K562 (cell line): ENCODE results near the gene KCTD13. TPM values are rescaled to one million over a fixed set of nuclear protein-coding genes. Genes with fewer than 3 reads are reported as not detected.

Source experiments
- ATAC-seq: fragments of 200-7000 bp; cut with Tn5 transposase; 3 replicates; pipeline ENCODE4 v1.9.1; 2020; ENCODE audit warnings: moderate library complexity
- BruUV-seq: library from RNA; stranded (reverse); fragments of 400-500 nt; replicated peaks from 2 replicates; lab custom pipeline; 2021; lab: Mats Ljungman, UMichigan
- CTCF ChIA-PET: fragments of 300-600 bp; formaldehyde crosslinking; extraction: SDS; loops from one replicate; lab custom pipeline; 2021; ENCODE audit warnings: low intra/inter-chr PET ratio; lab: Yijun Ruan, JAX
- POLR2A ChIA-PET: fragments of 300-600, 350-650 bp; sonication (Branson Sonifier 250); formaldehyde crosslinking; extraction: SDS; loops from one replicate; lab custom pipeline; 2021; ENCODE audit warnings: antibody characterized with exemption, inconsistent platforms; lab: Yijun Ruan, JAX
- DNase-seq, 4 experiments: peaks; one replicate each; pipeline versions ENCODE4 v3.0.0 to v3.0.0-alpha.2; 2011 to 2018; ENCODE audit warnings: low spot score in 3 of 4, mixed read lengths in 3 of 4; ENCODE audit errors: extremely low read depth in 1 of 4
- FAIRE-seq: peaks from 2 replicates; lab custom pipeline; 2011; peaks lifted over from hg19 to GRCh38; lab: Jason Lieb, UNC
- H2AFZ ChIP-seq: 2 replicates; pipeline ENCODE4 v1.6.0; 2011; ENCODE audit warnings: low read depth, low read length, control low read depth, inconsistent platforms
- H3K27ac ChIP-seq: fragments of 200-600 bp; 3 replicates; pipeline ENCODE4 v1.8.0; 2011; ENCODE audit warnings: low read depth, mild to moderate bottlenecking, control low read depth, inconsistent platforms, low read length, moderate library complexity, mixed read lengths; ENCODE audit errors: extremely low read depth
- H3K27me3 ChIP-seq, 2 experiments: fragments of 300-600 bp in 1 of 2; 2 replicates in 1 of 2; 3 replicates in 1 of 2; pipeline versions ENCODE4 v1.6.0 to v1.8.0; 2011; ENCODE audit warnings: inconsistent platforms in 2 of 2, low read length in 2 of 2, mild to moderate bottlenecking in 1 of 2, mixed read lengths in 1 of 2, moderate library complexity in 1 of 2; ENCODE audit not compliant: control insufficient read depth in 2 of 2, insufficient read depth in 2 of 2
- H3K36me3 ChIP-seq: fragments of 300-600 bp; 3 replicates; pipeline ENCODE4 v1.8.0; 2011; ENCODE audit warnings: mild to moderate bottlenecking, low read length, inconsistent platforms; ENCODE audit not compliant: control insufficient read depth, insufficient read depth
- H3K4me1 ChIP-seq, 2 experiments: fragments of 200-600 bp in 1 of 2; replicated peaks in 1 of 2; 2 replicates in 1 of 2; 3 replicates in 1 of 2; pipeline versions ENCODE4 v1.5.1 to v1.8.0; 2011; ENCODE audit warnings: inconsistent platforms in 2 of 2, low read length in 2 of 2, mild to moderate bottlenecking in 1 of 2, mixed read lengths in 1 of 2, moderate library complexity in 1 of 2; ENCODE audit not compliant: control insufficient read depth in 2 of 2, insufficient read depth in 2 of 2
- H3K4me2 ChIP-seq: 2 replicates; pipeline ENCODE4 v1.6.1; 2011; ENCODE audit warnings: low read length, control low read depth, inconsistent platforms, mixed read lengths; ENCODE audit not compliant: insufficient read depth
- H3K4me3 ChIP-seq: fragments of 200-600 bp; sonication (generic), shearing (Covaris generic); 2 replicates; pipeline ENCODE4 v1.5.1; 2016; ENCODE audit warnings: control low read depth, inconsistent platforms
- H3K79me2 ChIP-seq: fragments of 200-600 bp; 3 replicates; pipeline ENCODE4 v1.8.0; 2011; ENCODE audit warnings: low read length, inconsistent platforms; ENCODE audit not compliant: control insufficient read depth, insufficient read depth
- H3K9ac ChIP-seq, 2 experiments: 2 replicates each; pipeline versions ENCODE4 v1.6.0 to v1.6.1; 2011; ENCODE audit warnings: low read depth in 2 of 2, low read length in 2 of 2, control low read depth in 1 of 2, inconsistent platforms in 1 of 2, mild to moderate bottlenecking in 1 of 2, mixed read lengths in 1 of 2; ENCODE audit not compliant: insufficient read depth in 1 of 2
- H3K9me1 ChIP-seq: one replicate; pipeline ENCODE4 v1.6.0; 2011; ENCODE audit warnings: inconsistent platforms, mild to moderate bottlenecking, low read length, moderate library complexity; ENCODE audit not compliant: control insufficient read depth, insufficient read depth
- H3K9me3 ChIP-seq: replicated peaks from 2 replicates; pipeline ENCODE4 v1.5.1; 2011; ENCODE audit warnings: low read depth, low read length, inconsistent platforms; ENCODE audit not compliant: control insufficient read depth, insufficient read depth
- H4K20me1 ChIP-seq: replicated peaks from 2 replicates; pipeline ENCODE4 v1.6.1; 2011; ENCODE audit warnings: low read length, inconsistent platforms, mixed read lengths; ENCODE audit not compliant: control insufficient read depth, insufficient read depth
- AFF1 ChIP-seq, 2 experiments: fragments of 450-650 bp; IDR thresholded peaks; 2 replicates each; pipeline ENCODE4 v1.6.1; 2018; ENCODE audit warnings: mild to moderate bottlenecking in 2 of 2, low read depth in 1 of 2; ENCODE audit not compliant: partially characterized antibody in 2 of 2
- KLF1 ChIP-seq: fragments of 450-650 bp; IDR thresholded peaks from 2 replicates; pipeline ENCODE4 v1.6.1; 2016; ENCODE audit warnings: missing genetic modification characterization, missing compliant biosample characterization
- MEF2A ChIP-seq: IDR thresholded peaks from 2 replicates; pipeline ENCODE4 v1.6.1; 2011; ENCODE audit warnings: low read depth, mild to moderate bottlenecking, low read length, moderate library complexity; ENCODE audit not compliant: control insufficient read depth
- ZNF696 ChIP-seq: fragments of 250-450 bp; sonication (Bioruptor Pico); conservative IDR thresholded peaks from 2 replicates; pipeline ENCODE4 v1.4.0; 2020; ENCODE audit warnings: mild to moderate bottlenecking, moderate library complexity
- WGBS: fragments of 100-300 bp; shearing (Covaris generic); methylation state at CpG from one replicate; pipeline ENCODE4 v1.1.6; 2016; ENCODE audit warnings: low coverage, mixed read lengths; ENCODE audit not compliant: insufficient coverage; ENCODE audit errors: missing lambda C conversion rate; 5-methylcytosine and 5-hydroxymethylcytosine counted together
- in situ Hi-C: fragments of 300-500 bp; cut with MboI; formaldehyde crosslinking; loops from 4 replicates; pipeline ENCODE4 v1.15.0; 2018; ENCODE audit warnings: inconsistent platforms, mixed read lengths
- intact Hi-C: fragments of 100-400 bp; cut with micrococcal nuclease; formaldehyde crosslinking; loops from 2 replicates; pipeline ENCODE4 v1.14.2; 2022
- polyA plus RNA-seq, 8 experiments: library from polyadenylated mRNA; depleted of rRNA in 4 of 8; stranded (reverse) in 5 of 8; unstranded in 3 of 8; fragments of >200 nt; fragmentation: Nextera tagmentation in 2 of 8; fragmentation: Illumina TruSeq in 1 of 8; extraction: Ambion mirVana in 2 of 8; extraction: Trizol in 1 of 8; gene quantifications; 2 replicates each; pipeline versions ENCODE4 v1.2.1 to v1.2.3, GENCODE V29; 2011 to 2014; ENCODE audit warnings: inconsistent platforms in 1 of 8, missing spikeins in 1 of 8
- total RNA-seq, 7 experiments: library from RNA; depleted of rRNA in 6 of 7; stranded (reverse); fragments of >200 nt in 6 of 7; fragmentation: Illumina TruSeq in 2 of 7; extraction: Trizol in 2 of 7; gene quantifications; 2 replicates each; pipeline versions ENCODE4 v1.2.1 to v1.2.3, GENCODE V29; 2011 to 2021; ENCODE audit warnings: low replicate concordance in 1 of 7

Gene KCTD13
- total and polyA plus RNA-seq, 9 of the 15 experiments (the other 6 are each of a cell fraction or from before 2014, with no cell fraction given) = 1.0 to 20.6 (median 9.8) TPM

GRCh38 chr16:29903590-29903989 is 22.4 kb downstream of the KCTD13 start:
- H3K4me2 ChIP-seq = no peak overlapping the region
- no TSS peak for BruUV-seq
- H3K9ac ChIP-seq = no peak overlapping the region
- POLR2A ChIA-PET = interaction anchor here (0.6 kb wide), 1 partner anchor 71 kb away, joined by 3 read pairs; no protein-coding TSS in a partner anchor
- H3K27ac ChIP-seq = no peak overlapping the region
- peaks cover 0 to 41% of the 10 kb centered on the region in 2 experiments; a peak in 3 of 5 replicates for H3K4me1 ChIP-seq
- H2AFZ ChIP-seq = no peak overlapping the region
- no peaks in the 10 kb centered on the region for H3K9me3 ChIP-seq
- H3K9me1 ChIP-seq = peaks cover 3% of the 10 kb centered on the region
- TF ChIP-seq KLF1 (tag) (no peak), AFF1 (IDR thresholded peaks at IDR 0.05; ENCODE audit: low read depth in 1 of 2, partially characterized antibody in 2 of 2) (no peak), MEF2A (no peak), ZNF696 (CRISPR knock-in tag) (no peak)
- TF ChIP-seq, all 486 proteins: peak for 0
- 4% methylated on average over 4 of the region's 4 CpGs for WGBS
- Histone ChIP-seq H3K36me3 (no peaks in the 10 kb centered on the region), H3K27me3 (peaks cover 9 to 10% of the 10 kb centered on the region in 2 experiments; a peak in 4 of 5 replicates), H3K4me3 (no peak overlapping the region), H3K79me2 (no peaks in the 10 kb centered on the region), H4K20me1 (peaks cover 5% of the 10 kb centered on the region; the same call in 1 of the 2 replicates)
- CTCF ChIA-PET = no interaction called here
- intact Hi-C loops (no loop called here), in situ Hi-C loops (no loop called here)
- DNase-seq = no peak
- no peak for FAIRE-seq
- no peak for ATAC-seq
